ENCODE results near the gene TCTN1. TPM values are rescaled to one million over a fixed set of nuclear protein-coding genes. Genes with fewer than 3 reads are reported as not detected.
A peak's percentile ranks its signal among the peaks of the same experiment; 100 is the strongest.

TCTN1 gene
- total and polyA plus RNA-seq, 2 of the 13 experiments (the other 11 are each of a cell fraction or from before 2014, with no cell fraction given), result 13.6 to 16.0 TPM

GRCh38 chr12:110591451-110592051, 22.4 kb upstream of the TCTN1 start (continued):
- TF ChIP-seq RERE (CRISPR knock-in tag; IDR thresholded peaks at IDR 0.05; ENCODE audit: low read depth) (peak; percentile 59; the same call in 1 of the 2 replicates), MAZ (IDR thresholded peaks at IDR 0.05; ENCODE audit: borderline replicate concordance, low read depth, low read length) (no peak), MAZ (CRISPR knock-in tag; IDR thresholded peaks at IDR 0.05; ENCODE audit: low read depth) (no peak), EED (CRISPR knock-in tag; IDR thresholded peaks at IDR 0.05) (no peak), ZNF788 (CRISPR knock-in tag; IDR thresholded peaks at IDR 0.05; ENCODE audit: borderline replicate concordance) (peak; percentile 20; the same call in 1 of the 2 replicates), ZNF572 (CRISPR knock-in tag; IDR thresholded peaks at IDR 0.05) (no peak), IKZF1 (IDR thresholded peaks at IDR 0.05) (no peak), MTA3 (CRISPR knock-in tag; IDR thresholded peaks at IDR 0.05) (no peak), NFIC (IDR thresholded peaks at IDR 0.05; ENCODE audit: low read length) (peak; percentile 66), STAT5B (CRISPR knock-in tag; IDR thresholded peaks at IDR 0.05) (no peak), HNF1B (CRISPR knock-in tag; IDR thresholded peaks at IDR 0.05) (peak; percentile 79), RBFOX2 (IDR thresholded peaks at IDR 0.05; ENCODE audit: low read depth, low read length) (no peak), GATAD1 (CRISPR knock-in tag; IDR thresholded peaks at IDR 0.05) (no peak), CCAR2 (optimal IDR thresholded peaks at IDR 0.05; ENCODE audit: low read depth, low read length) (no peak), E2F1 (CRISPR knock-in tag; IDR thresholded peaks at IDR 0.05) (peak; percentile 62; the same call in 1 of the 2 replicates), ARID3A (IDR thresholded peaks at IDR 0.05; ENCODE audit: low read depth, low read length) (no peak), MYPOP (CRISPR knock-in tag; IDR thresholded peaks at IDR 0.05) (peak; percentile 44; the same call in 1 of the 2 replicates), PREB (CRISPR knock-in tag; IDR thresholded peaks at IDR 0.05) (no peak)
